GM18517 (cell line): ENCODE results near the gene ATP8A1.
"Not testable (repeated sequence)": the region's sequence is repeated elsewhere in the genome, so short reads cannot be mapped to it uniquely, and the experiment has no call there.

Experiments
- ATAC-seq: cut with Tn5 transposase; IDR thresholded peaks from one replicate; pipeline ENCODE4 v1.9.1; 2021; ENCODE audit warnings: mild to moderate bottlenecking, moderate library complexity; ENCODE audit not compliant: unreplicated experiment

The ATP8A1 gene

GRCh38 chr4:42656944-42657792 lies at the start of gene ATP8A1:
ATP8A1 (minus strand) TSS chr4:42657105; CDS start chr4:42656873, 232 bp downstream.
- ATAC-seq = peak; percentile 63

- ATAC-seq = no peak
These were observed 49.2 kb upstream of the ATP8A1 start for GRCh38 chr4:42706086-42706485.

GRCh38 chr4:42703813-42704212 lies 46.9 kb upstream of the ATP8A1 start:
- ATAC-seq = no peak

DNA sequence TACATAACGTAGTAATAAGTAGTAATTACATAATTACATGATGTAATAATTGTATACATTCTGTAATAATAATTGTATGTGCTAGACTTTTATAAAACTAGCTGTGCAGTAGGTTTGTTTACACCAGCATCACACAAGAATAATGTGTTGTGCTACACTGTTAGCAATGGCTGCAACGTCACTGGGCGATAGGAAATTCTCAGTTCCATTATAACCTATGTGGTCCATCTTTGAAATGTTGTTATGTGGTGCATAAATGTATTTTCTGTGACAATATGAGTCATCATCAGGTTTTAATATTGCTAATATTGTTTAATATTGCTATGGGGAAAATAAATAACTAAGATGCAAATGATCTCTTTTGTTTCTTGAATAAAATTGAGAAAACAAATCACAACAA lies 46.0 kb upstream of the ATP8A1 start:
- no peak for ATAC-seq

GRCh38 chr4:42701780-42702179 lies 44.9 kb upstream of the ATP8A1 start:
- not testable (repeated sequence) for ATAC-seq

DNA sequence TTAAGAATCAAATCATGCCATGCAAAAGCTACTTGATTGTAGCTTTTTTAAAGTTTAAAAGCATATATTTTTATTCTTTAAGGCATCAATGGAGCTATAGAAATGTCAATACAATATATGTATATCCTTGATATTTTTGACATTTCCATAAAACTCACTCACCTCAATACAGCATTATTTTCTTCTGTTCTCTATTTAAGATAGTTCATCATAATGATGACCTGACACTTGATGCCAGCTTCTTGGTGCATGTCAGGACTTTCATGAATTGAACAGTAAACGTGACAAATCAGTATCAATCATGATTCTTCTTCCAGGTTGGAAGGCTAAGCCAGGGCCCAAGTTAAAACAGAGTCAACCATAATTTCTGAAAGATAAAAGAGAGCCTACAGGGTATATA lies 33.6 kb upstream of the ATP8A1 start:
- ATAC-seq = no peak

DNA sequence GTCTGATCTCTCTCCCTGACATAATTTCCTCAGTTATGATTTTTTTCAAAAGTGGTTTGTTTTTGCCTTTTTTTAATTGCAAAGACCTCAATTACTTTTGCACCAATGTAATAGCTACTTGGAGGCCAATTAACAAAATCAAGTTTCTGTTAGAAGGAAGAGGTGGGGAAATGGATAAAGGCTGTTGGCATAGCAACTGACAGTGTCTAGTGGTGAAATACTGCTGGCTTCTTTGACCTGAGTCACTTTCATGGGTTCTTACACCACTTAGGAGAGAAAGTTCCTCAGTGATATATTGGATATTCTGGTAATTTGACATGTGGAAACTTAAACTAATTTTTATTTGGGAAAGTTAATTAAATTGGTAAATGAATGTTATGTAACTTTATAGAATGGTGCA lies 26.5 kb upstream of the ATP8A1 start:
- no peak for ATAC-seq

- no peak for ATAC-seq
These were observed 21.6 kb upstream of the ATP8A1 start for GRCh38 chr4:42678512-42678911.

DNA sequence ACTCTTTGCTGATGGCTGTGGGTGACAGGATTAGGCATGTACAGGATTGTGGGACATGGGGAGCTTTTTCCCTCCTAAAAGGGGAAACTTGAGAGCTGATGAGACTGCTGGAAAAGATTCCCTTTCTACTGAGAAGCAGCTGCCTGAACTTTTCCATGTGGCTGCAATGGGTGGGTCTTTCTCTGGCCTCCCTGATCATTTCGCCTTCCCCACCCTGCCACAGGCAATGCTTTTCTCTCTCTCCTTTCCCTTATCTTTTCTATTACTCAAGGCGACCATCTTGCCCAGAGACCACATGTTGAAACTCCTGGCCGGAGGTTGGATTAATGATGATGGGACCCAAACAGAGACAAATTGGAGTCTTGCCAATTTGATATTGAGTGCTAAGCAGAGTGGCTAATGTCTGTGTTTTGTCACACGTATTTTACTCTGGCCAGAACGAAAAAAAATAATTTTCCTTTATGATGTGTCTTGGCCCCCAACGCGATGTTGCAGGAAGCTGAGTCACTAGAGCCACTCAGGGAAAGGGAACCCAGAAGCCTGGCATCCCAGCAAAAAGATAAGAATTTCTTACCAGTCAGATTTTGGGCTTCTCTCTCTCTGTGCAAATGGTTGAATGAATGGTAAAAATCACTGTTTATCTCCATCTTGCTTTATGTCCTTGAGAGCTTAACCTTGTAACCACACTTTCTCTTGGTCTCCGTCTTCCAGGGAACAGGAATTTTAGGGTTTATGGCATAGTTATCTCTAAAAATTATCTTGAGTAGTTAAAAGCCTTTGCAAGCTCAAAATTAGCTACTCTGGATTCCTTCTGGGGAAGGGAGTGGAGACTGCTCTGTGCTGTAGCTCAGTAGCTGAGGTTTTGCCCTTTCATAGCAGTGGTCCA lies 19.4 kb upstream of the ATP8A1 start:
- ATAC-seq = no peak

DNA sequence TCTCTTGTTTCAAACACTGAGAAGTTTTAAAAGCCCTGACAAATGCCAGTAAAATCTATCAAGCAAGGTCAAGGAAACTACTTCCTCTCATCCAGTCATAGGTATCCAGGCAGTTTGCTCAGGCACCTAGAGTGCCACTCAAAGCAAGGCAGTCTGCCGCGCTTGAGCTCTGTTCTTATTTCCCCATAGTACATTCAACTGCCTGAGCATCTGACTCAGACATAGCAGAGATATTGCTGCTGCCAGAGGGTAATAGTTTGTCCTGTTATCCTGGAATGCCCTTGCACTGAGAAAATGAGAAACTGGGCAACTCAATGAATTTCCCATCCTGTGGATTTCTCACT lies 16.1 kb upstream of the ATP8A1 start:
- ATAC-seq = no peak

DNA sequence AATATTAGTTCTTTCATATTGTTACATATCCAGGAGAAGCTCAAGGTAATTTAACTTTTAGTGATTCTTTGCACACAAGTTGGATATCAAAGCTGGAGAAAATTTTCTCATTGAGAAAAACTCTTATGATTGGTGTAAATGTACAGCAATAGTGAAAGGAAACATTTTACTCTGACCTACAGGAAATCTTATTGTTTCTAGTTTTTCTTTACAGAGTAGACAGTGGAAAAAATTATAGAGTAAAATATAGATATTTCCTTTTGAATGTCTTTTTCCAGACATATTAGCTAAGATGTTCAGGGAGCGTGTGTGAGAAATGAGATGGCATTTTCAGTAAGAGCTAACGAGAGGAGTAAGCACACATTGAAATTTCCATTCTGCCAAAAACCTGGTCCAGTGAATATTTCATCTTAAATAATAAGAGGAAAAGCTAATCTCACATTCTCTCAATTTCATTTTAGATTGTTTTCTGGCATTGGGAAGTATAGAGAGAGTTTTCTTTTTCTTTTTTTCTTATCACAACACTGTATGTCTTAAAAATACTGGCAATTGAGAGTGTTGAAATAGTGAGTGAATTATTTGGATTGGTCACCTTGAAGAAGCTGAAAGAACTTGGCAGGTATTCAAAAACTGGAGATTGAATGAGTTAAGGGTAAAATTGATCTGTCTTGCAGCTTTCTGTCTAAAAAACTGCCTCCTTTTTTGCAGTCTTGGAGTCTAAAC lies 15.6 kb upstream of the ATP8A1 start:
- ATAC-seq = no peak

GRCh38 chr4:42671431-42672194 lies 14.7 kb upstream of the ATP8A1 start:
- ATAC-seq = peak; percentile 90

DNA sequence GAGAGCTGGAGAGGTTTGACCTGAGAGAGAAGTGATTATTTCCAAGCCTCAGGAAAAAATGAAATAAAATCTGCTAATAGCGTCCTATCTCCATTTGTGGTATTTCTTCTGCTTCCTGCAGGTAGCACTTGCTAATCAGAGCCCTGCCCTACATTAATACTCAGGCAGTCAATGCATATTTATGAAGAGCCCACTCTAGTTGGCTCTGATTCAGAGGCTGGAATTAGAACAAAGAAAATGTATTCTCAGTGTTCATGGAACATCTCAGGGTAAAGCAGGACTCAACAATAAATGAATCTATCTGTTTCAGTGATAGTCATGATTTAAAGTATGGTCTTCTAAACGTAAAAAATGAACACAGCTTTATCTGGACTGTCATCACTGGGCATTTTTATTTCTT lies 1.4 kb upstream of the ATP8A1 start:
- no peak for ATAC-seq

DNA sequence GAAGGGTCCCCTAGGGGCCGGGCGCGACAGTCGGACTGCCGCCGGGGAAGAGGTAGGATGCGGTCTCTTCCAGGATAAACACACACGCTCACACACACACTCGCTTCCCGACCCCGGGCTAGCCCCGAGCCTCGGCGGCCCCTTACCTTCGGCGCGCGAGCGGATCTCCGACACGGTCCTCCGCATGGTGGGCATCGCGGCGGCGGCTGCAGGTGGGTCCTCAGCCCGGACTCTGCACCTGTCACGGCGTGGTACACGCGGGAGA lies 294 bp downstream of the ATP8A1 start:
- ATAC-seq = no peak

GRCh38 chr4:42655921-42656678 lies 805 bp downstream of the ATP8A1 start:
- peak; percentile 27 for ATAC-seq

DNA sequence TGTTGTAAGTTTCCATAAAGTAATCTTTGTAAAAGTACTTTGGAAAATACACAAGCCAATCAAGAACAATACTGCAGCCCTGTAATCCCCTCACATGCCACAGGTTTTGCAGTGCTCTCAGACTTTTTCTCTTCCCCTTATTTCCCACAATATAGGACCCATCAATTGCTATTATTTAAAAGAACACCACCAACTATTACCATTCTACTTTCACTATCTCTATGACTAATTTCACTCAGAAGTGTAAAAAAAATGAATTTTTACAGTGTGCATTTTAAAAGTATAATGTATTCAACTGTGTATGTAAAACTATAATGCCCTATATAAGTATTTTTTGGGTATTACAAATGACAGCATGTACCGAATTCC lies 1.7 kb downstream of the ATP8A1 start:
- no peak for ATAC-seq

DNA sequence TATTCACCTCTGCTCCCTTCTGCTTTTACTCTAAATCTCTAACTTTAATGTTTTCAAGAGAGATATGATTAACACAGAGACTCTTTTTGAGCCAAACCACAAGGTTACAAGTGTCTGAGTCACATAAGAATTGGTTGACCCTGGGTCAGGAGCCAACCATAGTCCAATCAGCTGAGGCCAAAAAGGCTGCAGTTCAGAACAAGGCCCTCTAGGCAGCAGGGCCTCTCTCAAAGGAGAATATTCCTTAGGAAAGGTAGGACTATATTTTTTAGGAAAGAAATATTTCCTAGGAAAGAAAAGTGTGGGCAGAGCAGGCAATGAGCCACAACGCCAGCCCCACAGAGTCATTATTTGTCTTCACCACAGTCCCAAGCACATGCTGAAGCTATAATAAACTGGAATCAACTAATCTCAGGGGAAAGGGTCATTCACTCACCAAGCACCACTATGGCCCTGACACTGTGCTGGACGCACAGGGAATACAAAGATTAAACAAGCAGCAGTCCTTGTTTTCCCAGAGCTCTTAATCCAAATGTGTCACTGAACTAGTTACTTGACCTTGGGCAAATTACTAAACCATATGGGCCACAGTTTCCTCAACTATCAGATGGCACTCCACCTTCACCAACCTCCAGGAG lies 2.2 kb downstream of the ATP8A1 start:
- peak; percentile 29 for ATAC-seq

DNA sequence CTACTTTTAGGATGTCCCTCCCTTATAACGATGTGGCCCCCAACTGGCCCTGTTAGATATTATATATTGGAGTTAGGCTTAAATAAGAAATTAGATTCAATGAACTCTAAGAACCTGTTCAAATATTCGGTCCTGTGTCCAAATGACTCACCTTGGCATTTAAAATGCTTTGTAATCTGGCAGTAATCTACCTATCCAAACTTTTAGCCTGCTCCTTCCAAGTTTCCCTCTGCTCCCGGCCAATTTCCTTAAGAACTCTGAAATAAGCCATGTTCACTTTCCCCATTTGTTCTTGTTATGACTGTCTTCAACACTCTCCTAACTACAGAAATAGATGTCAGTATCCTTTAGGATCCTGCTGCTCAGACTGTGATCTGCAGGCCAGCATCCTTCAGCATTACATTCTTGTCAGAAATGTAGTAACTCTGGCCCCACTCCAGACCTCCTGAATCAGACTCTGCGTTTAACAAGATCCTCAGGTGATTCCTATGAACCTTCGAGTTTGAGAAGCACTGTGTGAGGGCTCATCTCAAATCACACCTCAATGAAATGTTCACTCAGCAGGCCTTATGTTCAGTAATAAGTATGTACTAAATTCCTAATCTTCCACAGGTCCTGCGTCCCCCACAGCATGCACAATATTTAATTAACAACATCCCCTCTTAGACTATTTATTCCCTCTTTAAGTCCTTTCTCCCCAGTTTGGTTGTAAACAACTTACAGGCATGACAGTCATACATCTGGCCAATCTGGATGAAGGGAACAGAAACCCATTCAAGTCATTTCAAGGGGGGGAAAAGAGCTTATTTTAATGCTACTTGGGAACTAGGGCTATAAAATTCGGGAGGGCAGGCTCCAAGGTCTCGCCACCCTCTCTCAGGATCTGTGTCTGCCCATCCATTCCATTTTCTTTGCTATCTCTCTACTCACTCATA lies 3.0 kb downstream of the ATP8A1 start:
- no peak for ATAC-seq
